ENCODE measurements around the gene TEX35. TPM values are rescaled to one million over a fixed set of nuclear protein-coding genes. Genes with fewer than 3 reads are reported as not detected.

Gene TEX35
- total and polyA plus RNA-seq, 3 donors from 2014 or later: 32.1 to 131 (median 69.9) TPM

GRCh38 chr1:178484698-178485225 is 28.1 kb upstream of the TEX35 start:
- no peaks in the 10 kb centered on the region for H3K9me3 ChIP-seq
- H3K27ac ChIP-seq: no peak overlapping the region
- TF ChIP-seq, protein P1, sequence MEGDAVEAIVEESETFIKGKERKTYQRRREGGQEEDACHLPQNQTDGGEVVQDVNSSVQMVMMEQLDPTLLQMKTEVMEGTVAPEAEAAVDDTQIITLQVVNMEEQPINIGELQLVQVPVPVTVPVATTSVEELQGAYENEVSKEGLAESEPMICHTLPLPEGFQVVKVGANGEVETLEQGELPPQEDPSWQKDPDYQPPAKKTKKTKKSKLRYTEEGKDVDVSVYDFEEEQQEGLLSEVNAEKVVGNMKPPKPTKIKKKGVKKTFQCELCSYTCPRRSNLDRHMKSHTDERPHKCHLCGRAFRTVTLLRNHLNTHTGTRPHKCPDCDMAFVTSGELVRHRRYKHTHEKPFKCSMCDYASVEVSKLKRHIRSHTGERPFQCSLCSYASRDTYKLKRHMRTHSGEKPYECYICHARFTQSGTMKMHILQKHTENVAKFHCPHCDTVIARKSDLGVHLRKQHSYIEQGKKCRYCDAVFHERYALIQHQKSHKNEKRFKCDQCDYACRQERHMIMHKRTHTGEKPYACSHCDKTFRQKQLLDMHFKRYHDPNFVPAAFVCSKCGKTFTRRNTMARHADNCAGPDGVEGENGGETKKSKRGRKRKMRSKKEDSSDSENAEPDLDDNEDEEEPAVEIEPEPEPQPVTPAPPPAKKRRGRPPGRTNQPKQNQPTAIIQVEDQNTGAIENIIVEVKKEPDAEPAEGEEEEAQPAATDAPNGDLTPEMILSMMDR (IDR thresholded peaks at IDR 0.05): no peak
- TF ChIP-seq POLR2A (IDR thresholded peaks at IDR 0.05): no peak
- no peaks in the 10 kb centered on the region for H3K27me3 ChIP-seq
- intact Hi-C loops (cut with DNase I; ENCODE audit: low total_unique reads): no loop called here
- no peak for DNase-seq
- H3K4me3 ChIP-seq: no peak overlapping the region
- WGBS, 2 donors: 69 to 74% methylated on average over 3 of the region's 3 CpGs
- H3K36me3 ChIP-seq (ENCODE audit: low read depth, missing control alignments): no peaks in the 10 kb centered on the region
- H3K4me1 ChIP-seq: no peaks in the 10 kb centered on the region

DNA sequence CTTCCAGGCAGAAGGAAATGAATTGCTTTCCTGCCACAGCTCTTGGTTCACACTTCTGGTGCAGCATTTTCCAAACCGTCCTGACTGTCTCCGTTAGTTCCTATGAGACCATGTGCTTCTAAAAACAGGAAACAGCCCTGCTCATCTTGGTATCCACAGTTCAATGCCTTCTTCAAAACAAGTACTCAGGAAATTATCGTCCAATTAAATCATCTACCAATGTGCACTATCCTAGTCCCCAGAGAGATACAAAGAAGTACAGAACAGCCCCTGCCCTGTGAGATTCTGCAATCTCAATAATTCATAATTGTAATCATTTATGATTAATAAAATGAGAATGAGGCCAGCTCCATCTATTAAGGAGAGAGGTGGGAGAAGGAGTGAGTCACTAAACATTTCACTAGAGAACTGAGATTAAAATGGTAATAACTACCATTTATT is 27.3 kb upstream of the TEX35 start:
- Histone ChIP-seq H3K4me3 (no peak overlapping the region), H3K27me3 (no peaks in the 10 kb centered on the region), H3K9me3 (no peaks in the 10 kb centered on the region), H3K36me3 (ENCODE audit: low read depth, missing control alignments) (no peaks in the 10 kb centered on the region), H3K27ac (no peak overlapping the region), H3K4me1 (no peaks in the 10 kb centered on the region)
- DNase-seq: no peak
- 33 to 36% methylated on average over 3 of the region's 3 CpGs for WGBS, 2 donors
- TF ChIP-seq, protein P1 (IDR thresholded peaks at IDR 0.05): no peak
- TF ChIP-seq POLR2A (IDR thresholded peaks at IDR 0.05): no peak
- intact Hi-C loops (cut with DNase I; ENCODE audit: low total_unique reads): no loop called here

DNA sequence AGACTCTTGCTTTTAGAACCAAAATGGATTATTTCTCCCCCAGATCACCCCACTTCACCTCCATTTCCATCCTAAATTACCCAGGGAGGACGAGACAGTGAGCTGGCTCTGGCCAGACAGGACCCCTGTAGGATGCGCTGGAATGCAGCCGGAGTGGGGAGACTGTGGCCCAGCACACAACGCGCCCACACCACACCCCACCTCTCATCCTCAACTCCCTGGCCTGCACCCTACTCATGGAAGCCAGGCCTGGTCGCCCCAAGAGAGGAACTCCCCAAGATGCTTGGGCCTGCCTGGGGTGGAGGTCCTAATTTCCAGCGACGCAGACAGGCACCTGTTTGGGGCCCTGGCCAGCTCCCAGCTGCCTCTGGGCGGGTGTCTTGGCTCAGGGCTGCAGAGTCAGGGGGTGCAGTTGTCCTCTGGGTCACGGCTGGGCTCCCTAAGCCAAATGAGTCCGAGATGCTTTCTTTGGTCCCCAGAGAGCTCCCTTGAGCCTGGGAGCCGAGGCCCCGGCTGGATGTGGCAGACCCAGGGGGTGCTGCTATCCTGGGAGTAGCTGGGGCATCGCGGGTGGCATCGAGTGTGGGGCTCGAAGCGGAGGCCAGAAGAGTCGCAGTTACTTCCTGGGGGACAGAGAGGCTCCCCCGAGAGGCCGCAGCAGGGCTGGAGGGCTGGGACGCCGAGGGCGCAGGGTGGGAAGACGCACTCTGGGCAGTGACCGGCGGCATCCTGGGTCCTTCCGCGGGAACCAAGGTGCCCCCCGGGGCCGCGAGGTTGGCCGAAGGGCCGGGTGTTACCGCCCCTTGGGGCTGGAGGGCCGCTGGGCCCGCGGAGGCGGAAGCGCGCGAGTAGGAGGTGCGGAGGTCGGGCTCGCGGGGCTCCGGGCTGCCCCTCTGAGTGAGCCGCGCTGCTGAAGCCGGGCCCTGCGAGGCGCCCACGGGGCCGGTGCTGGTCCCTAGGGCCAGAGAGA is 26.5 kb upstream of the TEX35 start:
- 50 to 51% methylated on average over 1 to 21 of the region's 54 CpGs for WGBS, 2 donors

DNA sequence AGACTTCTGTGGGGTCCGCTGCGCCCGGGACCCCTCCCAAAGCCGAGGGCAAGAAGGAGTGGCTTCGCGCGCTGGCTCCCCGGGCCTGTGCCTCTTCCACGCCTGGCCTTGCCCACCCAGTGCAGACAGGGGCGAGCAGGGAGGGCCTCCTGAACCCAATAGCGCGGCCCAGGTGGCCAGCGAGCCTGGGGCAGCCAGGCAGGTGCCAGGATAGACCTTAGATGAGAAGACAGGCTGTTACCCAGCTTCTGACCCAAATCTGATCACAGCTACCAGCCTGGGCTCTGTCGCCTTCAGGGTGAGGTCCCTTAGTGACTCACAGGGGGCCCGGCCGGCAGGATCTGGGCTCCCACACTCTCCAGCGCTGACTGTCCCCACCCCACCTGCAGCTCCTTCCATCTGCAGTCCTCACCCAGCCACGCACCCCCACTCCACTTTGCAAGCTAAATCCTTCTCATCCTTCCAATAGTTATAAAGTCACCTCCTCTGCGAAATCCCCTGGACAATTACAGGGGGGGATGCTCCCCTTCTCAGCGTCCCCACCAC is 25.8 kb upstream of the TEX35 start:
- H3K4me3 ChIP-seq: peak overlapping the region; percentile 29
- no peaks in the 10 kb centered on the region for H3K36me3 ChIP-seq (ENCODE audit: low read depth, missing control alignments)
- whole genome bisulfite sequencing, 2 donors: 46 to 54% methylated on average over 7 to 19 of the region's 20 CpGs
- no peak overlapping the region for H3K27ac ChIP-seq
- DNase-seq: no peak
- intact Hi-C loops (cut with DNase I; ENCODE audit: low total_unique reads): no loop called here
- H3K9me3 ChIP-seq: no peaks in the 10 kb centered on the region
- no peaks in the 10 kb centered on the region for H3K27me3 ChIP-seq
- H3K4me1 ChIP-seq: no peaks in the 10 kb centered on the region
- TF ChIP-seq, protein P1 (IDR thresholded peaks at IDR 0.05): no peak
- no peak for TF ChIP-seq POLR2A (IDR thresholded peaks at IDR 0.05)

More for the DNA sequence above, 26.5 kb upstream of the TEX35 start:
- Histone ChIP-seq H3K36me3 (ENCODE audit: low read depth, missing control alignments) (no peaks in the 10 kb centered on the region), H3K9me3 (no peaks in the 10 kb centered on the region), H3K4me3 (peak overlapping the region; percentile 29), H3K4me1 (no peaks in the 10 kb centered on the region), H3K27ac (no peak overlapping the region), H3K27me3 (no peaks in the 10 kb centered on the region)
- intact Hi-C loops (cut with DNase I; ENCODE audit: low total_unique reads): no loop called here
- DNase-seq: no peak
- no peak for TF ChIP-seq POLR2A (IDR thresholded peaks at IDR 0.05)
- TF ChIP-seq, protein P1 (IDR thresholded peaks at IDR 0.05): no peak

All from testis (tissue), 3 donors.